ENCODE results near the gene COPS7B. TPM values are rescaled to one million over a fixed set of nuclear protein-coding genes. Genes with fewer than 3 reads are reported as not detected.

The COPS7B gene
- total and polyA plus RNA-seq, 2 of the 8 experiments (the other 6 are each of a cell fraction or from before 2014, with no cell fraction given): 62.2 to 72.1 TPM

GRCh38 chr2:231820786-231821303, 34.6 kb downstream of the COPS7B start:
- DNase-seq (ENCODE audit: low read depth in 1 of 2, low spot score in 2 of 2) (no peak), FAIRE-seq (no peak)
- Histone ChIP-seq H2BK5ac (ENCODE audit: low read depth, low read length) (no peak overlapping the region), H4K8ac (ENCODE audit: extremely low read depth, insufficient read depth, low read length) (no peak overlapping the region), H4K91ac (replicated peaks; ENCODE audit: insufficient read length, low read length) (no peak overlapping the region), H2BK20ac (ENCODE audit: low read length) (no peak overlapping the region), H2BK120ac (replicated peaks; ENCODE audit: low read depth, low read length) (no peak overlapping the region), H3K4me2 (ENCODE audit: insufficient read depth in 1 of 2, low read depth in 2 of 2, low read length in 2 of 2) (no peak overlapping the region), H3K18ac (ENCODE audit: extremely low read depth, low read length) (no peak overlapping the region), H2BK12ac (ENCODE audit: low read depth, low read length) (no peak overlapping the region), H3K79me2 (ENCODE audit: control insufficient read depth in 1 of 2, insufficient read depth in 2 of 2, low read length in 2 of 2) (no peaks in the 10 kb centered on the region), H3K4me1 (replicated peaks in 1 of 4; ENCODE audit: control insufficient read depth in 3 of 4, insufficient read depth in 4 of 4, low read length in 3 of 4) (no peaks in the 10 kb centered on the region), H3K23me2 (ENCODE audit: low read depth, low read length) (no peaks in the 10 kb centered on the region), H3K27ac (ENCODE audit: low read depth, low read length) (no peak overlapping the region), H4K5ac (ENCODE audit: insufficient read length, low read depth, low read length) (no peak overlapping the region), H3K56ac (replicated peaks; ENCODE audit: insufficient read length, low read depth, low read length) (no peak overlapping the region), H3K79me1 (ENCODE audit: low read depth, low read length) (no peaks in the 10 kb centered on the region), H3K4ac (replicated peaks; ENCODE audit: insufficient read length, low read depth, low read length) (no peak overlapping the region), H2AFZ (ENCODE audit: low read length) (no peak overlapping the region), H3K9me3 (ENCODE audit: insufficient read depth in 2 of 2, low read depth in 1 of 2, low read length in 1 of 2) (peaks cover 5% of the 10 kb centered on the region in 2 experiments; a peak in 2 of 4 replicates), H3K4me3 (ENCODE audit: extremely low read depth in 1 of 4, insufficient read depth in 2 of 4, low read depth in 3 of 4, low read length in 4 of 4) (no peak overlapping the region), H3K14ac (ENCODE audit: insufficient read length) (no peak overlapping the region), H2BK15ac (ENCODE audit: low read length) (no peak overlapping the region), H3K36me3 (ENCODE audit: control insufficient read depth in 2 of 4, insufficient read depth in 4 of 4, low read length in 3 of 4) (no peaks in the 10 kb centered on the region), H4K20me1 (replicated peaks in 1 of 2; ENCODE audit: control insufficient read depth in 1 of 2, insufficient read depth in 2 of 2, low read length in 2 of 2) (no peaks in the 10 kb centered on the region), H3K27me3 (replicated peaks in 1 of 4; ENCODE audit: control insufficient read depth in 3 of 4, extremely low read depth in 1 of 4, insufficient read depth in 3 of 4, low read length in 3 of 4) (no peaks in the 10 kb centered on the region), H3K23ac (ENCODE audit: insufficient read length) (no peak overlapping the region), H2AK5ac (ENCODE audit: low read depth, low read length) (no peak overlapping the region), H3K9ac (replicated peaks in 1 of 4; ENCODE audit: extremely low read depth in 1 of 4, low read depth in 3 of 4, low read length in 3 of 4) (no peak overlapping the region)
- 87% methylated on average over 12 of the region's 12 CpGs; no CpG with 5 or more reads in 1 of the 2 experiments for WGBS, 2 experiments (ENCODE audit: extremely low coverage in 1 of 2, insufficient coverage in 1 of 2, insufficient read length in 1 of 2, insufficient replicate concordance in 2 of 2, low coverage in 1 of 2, low lambda C conversion rate in 2 of 2, missing lambda C conversion rate in 1 of 2)
- CTCF ChIA-PET (ENCODE audit: partially characterized antibody): interaction anchor here (1.6 kb wide), 1 partner anchor 25 kb away, joined by 7 read pairs; no protein-coding TSS in a partner anchor
- POLR2A ChIA-PET (ENCODE audit: partially characterized antibody): no interaction called here
- no peak for TF ChIP-seq NANOG (IDR thresholded peaks at IDR 0.05; ENCODE audit: insufficient read depth, low read depth, low read length, poor library complexity, severe bottlenecking)
- TF ChIP-seq TBP (IDR thresholded peaks at IDR 0.05; ENCODE audit: low read depth, low read length): no peak
- TF ChIP-seq TAF7 (optimal IDR thresholded peaks at IDR 0.05; ENCODE audit: borderline replicate concordance, low read depth, low read length): no peak
- TF ChIP-seq CREB1 (IDR thresholded peaks at IDR 0.05): no peak
- TF ChIP-seq BRCA1 (IDR thresholded peaks at IDR 0.05; ENCODE audit: low read depth, low read length): no peak
- TF ChIP-seq MAFK (IDR thresholded peaks at IDR 0.05; ENCODE audit: low read depth, low read length): no peak
- no peak for TF ChIP-seq POLR2AphosphoS5 (IDR thresholded peaks at IDR 0.05; ENCODE audit: low read depth, low read length)
- TF ChIP-seq HDAC6 (IDR thresholded peaks at IDR 0.05; ENCODE audit: low read depth, low read length): no peak
- TF ChIP-seq CTCF (IDR thresholded peaks at IDR 0.05; ENCODE audit: control extremely low read depth in 1 of 3, insufficient read depth in 1 of 3, low read depth in 1 of 3, low read length in 3 of 3): no peak
- TF ChIP-seq KDM4A (IDR thresholded peaks at IDR 0.05; ENCODE audit: low read depth, low read length, severe bottlenecking): no peak
- TF ChIP-seq BCL11A (IDR thresholded peaks at IDR 0.05; ENCODE audit: low read depth in 2 of 2, low read length in 2 of 2): no peak
- no peak for TF ChIP-seq YY1 (IDR thresholded peaks at IDR 0.05; ENCODE audit: low read depth, low read length)

Data from H1 (cell line).